ENCODE data around the gene ACY1.

The ACY1 gene

DNA sequence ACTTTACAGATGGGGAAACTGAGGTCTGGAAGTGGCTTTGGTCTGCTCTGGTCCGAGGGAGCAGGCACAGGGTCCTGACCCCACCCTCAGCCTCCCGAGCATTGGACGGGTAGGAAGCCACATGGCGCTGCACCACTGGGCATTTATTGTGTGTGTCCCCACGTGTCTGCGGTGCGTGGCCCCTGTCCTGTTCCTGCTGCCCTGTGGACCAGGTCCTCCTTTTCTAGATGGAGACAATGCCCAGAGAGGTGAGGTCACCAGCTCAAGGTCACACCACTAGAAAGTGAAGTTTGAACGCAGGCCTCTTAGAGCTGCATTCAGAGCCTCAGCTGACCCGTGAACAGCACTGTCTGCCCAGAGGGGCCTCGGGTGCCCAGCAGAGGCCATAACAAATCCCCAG, 46.2 kb downstream of the ACY1 start:
- Histone ChIP-seq H3F3A (ENCODE audit: insufficient read depth, low read length) (no peaks in the 10 kb centered on the region), H3K79me2 (ENCODE audit: low read length) (no peaks in the 10 kb centered on the region), H3K9me3 (replicated peaks; ENCODE audit: insufficient read depth, low read length) (no peaks in the 10 kb centered on the region), H3K9me2 (replicated peaks; ENCODE audit: insufficient read depth, low read length) (no peaks in the 10 kb centered on the region), H3K27ac (ENCODE audit: low read length) (no peak overlapping the region), H3K27me3 (replicated peaks; ENCODE audit: insufficient read depth, low read length) (no peaks in the 10 kb centered on the region), H3K9ac (ENCODE audit: low read length) (no peak overlapping the region), H3K4me3 (ENCODE audit: low read length) (no peak overlapping the region), H4K20me1 (ENCODE audit: insufficient read depth, low read length) (no peaks in the 10 kb centered on the region), H3K4me1 (ENCODE audit: low read length) (no peaks in the 10 kb centered on the region), H3K4me2 (ENCODE audit: low read depth, low read length) (no peak overlapping the region), H2AFZ (ENCODE audit: low read length) (no peak overlapping the region), H3K36me3 (replicated peaks; ENCODE audit: insufficient read depth, low read length) (no peaks in the 10 kb centered on the region)
- no peak for DNase-seq
- TF ChIP-seq EZH2 (optimal IDR thresholded peaks at IDR 0.05; ENCODE audit: low read depth, low read length), result no peak
- no peak for TF ChIP-seq EZH2phosphoT487 (IDR thresholded peaks at IDR 0.05; ENCODE audit: low read length)
- TF ChIP-seq, protein P1, sequence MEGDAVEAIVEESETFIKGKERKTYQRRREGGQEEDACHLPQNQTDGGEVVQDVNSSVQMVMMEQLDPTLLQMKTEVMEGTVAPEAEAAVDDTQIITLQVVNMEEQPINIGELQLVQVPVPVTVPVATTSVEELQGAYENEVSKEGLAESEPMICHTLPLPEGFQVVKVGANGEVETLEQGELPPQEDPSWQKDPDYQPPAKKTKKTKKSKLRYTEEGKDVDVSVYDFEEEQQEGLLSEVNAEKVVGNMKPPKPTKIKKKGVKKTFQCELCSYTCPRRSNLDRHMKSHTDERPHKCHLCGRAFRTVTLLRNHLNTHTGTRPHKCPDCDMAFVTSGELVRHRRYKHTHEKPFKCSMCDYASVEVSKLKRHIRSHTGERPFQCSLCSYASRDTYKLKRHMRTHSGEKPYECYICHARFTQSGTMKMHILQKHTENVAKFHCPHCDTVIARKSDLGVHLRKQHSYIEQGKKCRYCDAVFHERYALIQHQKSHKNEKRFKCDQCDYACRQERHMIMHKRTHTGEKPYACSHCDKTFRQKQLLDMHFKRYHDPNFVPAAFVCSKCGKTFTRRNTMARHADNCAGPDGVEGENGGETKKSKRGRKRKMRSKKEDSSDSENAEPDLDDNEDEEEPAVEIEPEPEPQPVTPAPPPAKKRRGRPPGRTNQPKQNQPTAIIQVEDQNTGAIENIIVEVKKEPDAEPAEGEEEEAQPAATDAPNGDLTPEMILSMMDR (IDR thresholded peaks at IDR 0.05; ENCODE audit: low read length), result no peak

- TF ChIP-seq EZH2phosphoT487 (IDR thresholded peaks at IDR 0.05; ENCODE audit: low read length), result no peak
- TF ChIP-seq, protein P1 (IDR thresholded peaks at IDR 0.05; ENCODE audit: low read length), result no peak
- TF ChIP-seq EZH2 (optimal IDR thresholded peaks at IDR 0.05; ENCODE audit: low read depth, low read length), result no peak
- no peak for DNase-seq
These were observed 47.5 kb downstream of the ACY1 start for GRCh38 chr3:52030714-52031310.

DNA sequence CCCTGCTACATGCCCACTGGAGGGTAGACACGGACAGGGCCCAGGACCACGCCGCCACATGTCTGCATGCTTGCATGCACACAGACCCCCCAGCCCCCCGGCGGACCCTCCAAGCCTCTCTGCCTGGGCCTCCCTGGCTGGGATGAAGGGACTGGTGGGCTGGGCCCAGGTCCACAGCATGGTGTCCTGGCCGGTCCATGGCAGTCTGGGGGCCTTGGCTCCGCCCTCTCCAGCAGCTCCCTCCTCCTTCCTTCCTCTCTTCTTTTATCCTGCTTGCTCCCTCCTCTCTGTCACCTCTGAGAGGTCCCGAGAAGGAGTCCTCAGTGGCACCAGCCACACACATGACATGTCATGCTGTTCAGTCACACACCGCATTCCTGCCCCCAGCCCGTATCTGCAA, 48.6 kb downstream of the ACY1 start:
- Histone ChIP-seq H3K79me2 (ENCODE audit: low read length) (no peaks in the 10 kb centered on the region), H3K9me2 (replicated peaks; ENCODE audit: insufficient read depth, low read length) (no peaks in the 10 kb centered on the region), H3K4me1 (ENCODE audit: low read length) (no peaks in the 10 kb centered on the region), H3K4me3 (ENCODE audit: low read length) (no peak overlapping the region), H3F3A (ENCODE audit: insufficient read depth, low read length) (no peaks in the 10 kb centered on the region), H3K36me3 (replicated peaks; ENCODE audit: insufficient read depth, low read length) (no peaks in the 10 kb centered on the region), H3K27me3 (replicated peaks; ENCODE audit: insufficient read depth, low read length) (no peaks in the 10 kb centered on the region), H3K4me2 (ENCODE audit: low read depth, low read length) (no peak overlapping the region), H4K20me1 (ENCODE audit: insufficient read depth, low read length) (no peaks in the 10 kb centered on the region), H3K27ac (ENCODE audit: low read length) (no peak overlapping the region), H3K9ac (ENCODE audit: low read length) (no peak overlapping the region), H2AFZ (ENCODE audit: low read length) (no peak overlapping the region), H3K9me3 (replicated peaks; ENCODE audit: insufficient read depth, low read length) (no peaks in the 10 kb centered on the region)
- TF ChIP-seq EZH2phosphoT487 (IDR thresholded peaks at IDR 0.05; ENCODE audit: low read length) (no peak), EZH2 (optimal IDR thresholded peaks at IDR 0.05; ENCODE audit: low read depth, low read length) (no peak)
- TF ChIP-seq, protein P1 (IDR thresholded peaks at IDR 0.05; ENCODE audit: low read length), result no peak
- DNase-seq, result no peak

More at GRCh38 chr3:52030714-52031310, 47.5 kb downstream of the ACY1 start:
- Histone ChIP-seq H3K9me3 (replicated peaks; ENCODE audit: insufficient read depth, low read length) (no peaks in the 10 kb centered on the region), H4K20me1 (ENCODE audit: insufficient read depth, low read length) (no peaks in the 10 kb centered on the region), H2AFZ (ENCODE audit: low read length) (no peak overlapping the region), H3K27me3 (replicated peaks; ENCODE audit: insufficient read depth, low read length) (no peaks in the 10 kb centered on the region), H3K36me3 (replicated peaks; ENCODE audit: insufficient read depth, low read length) (no peaks in the 10 kb centered on the region), H3K79me2 (ENCODE audit: low read length) (no peaks in the 10 kb centered on the region), H3K4me1 (ENCODE audit: low read length) (no peaks in the 10 kb centered on the region), H3F3A (ENCODE audit: insufficient read depth, low read length) (no peaks in the 10 kb centered on the region), H3K9ac (ENCODE audit: low read length) (no peak overlapping the region), H3K4me3 (ENCODE audit: low read length) (no peak overlapping the region), H3K9me2 (replicated peaks; ENCODE audit: insufficient read depth, low read length) (no peaks in the 10 kb centered on the region), H3K4me2 (ENCODE audit: low read depth, low read length) (no peak overlapping the region), H3K27ac (ENCODE audit: low read length) (no peak overlapping the region)

Measured in MM.1S (cell line).